ENCODE measurements around the gene ZBTB40. TPM values are rescaled to one million over a fixed set of nuclear protein-coding genes. Genes with fewer than 3 reads are reported as not detected.

The ZBTB40 gene
- total RNA-seq, 2 donors from 2014 or later, result 11.2 to 20.1 TPM

DNA sequence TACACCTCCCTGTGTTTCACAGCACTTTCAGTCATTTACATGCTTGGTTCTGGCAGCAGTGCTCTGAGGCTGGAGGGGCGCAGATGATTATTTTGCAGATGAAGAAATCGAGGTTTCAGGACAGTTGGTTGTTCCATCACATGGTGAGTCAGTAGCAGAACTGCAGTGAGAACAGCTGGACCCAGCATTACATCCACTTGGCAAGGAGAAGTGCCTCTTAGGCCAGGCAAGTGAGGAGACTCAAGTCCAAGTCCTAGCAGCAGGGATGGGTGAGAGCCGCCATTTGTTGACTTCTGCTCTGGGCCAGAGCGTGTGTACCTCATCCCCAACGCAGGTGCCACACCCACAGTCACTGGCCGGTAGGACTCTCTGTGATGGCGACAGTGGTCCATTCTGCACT is 84.9 kb downstream of the ZBTB40 start:
- no peaks in the 10 kb centered on the region for H3K9me3 ChIP-seq
- WGBS, 2 donors, result 88 to 90% methylated on average over 2 to 7 of the region's 7 CpGs
- intact Hi-C loops (cut with DNase I), result loop anchor here (10.0 kb wide), 1 partner anchor 102 kb away; no protein-coding TSS in a partner anchor
- no peaks in the 10 kb centered on the region for H3K36me3 ChIP-seq (replicated peaks in 1 of 2; ENCODE audit: insufficient read depth in 1 of 2, low read depth in 2 of 2)
- TF ChIP-seq POLR2A (IDR thresholded peaks at IDR 0.05), result no peak
- TF ChIP-seq, protein P1, sequence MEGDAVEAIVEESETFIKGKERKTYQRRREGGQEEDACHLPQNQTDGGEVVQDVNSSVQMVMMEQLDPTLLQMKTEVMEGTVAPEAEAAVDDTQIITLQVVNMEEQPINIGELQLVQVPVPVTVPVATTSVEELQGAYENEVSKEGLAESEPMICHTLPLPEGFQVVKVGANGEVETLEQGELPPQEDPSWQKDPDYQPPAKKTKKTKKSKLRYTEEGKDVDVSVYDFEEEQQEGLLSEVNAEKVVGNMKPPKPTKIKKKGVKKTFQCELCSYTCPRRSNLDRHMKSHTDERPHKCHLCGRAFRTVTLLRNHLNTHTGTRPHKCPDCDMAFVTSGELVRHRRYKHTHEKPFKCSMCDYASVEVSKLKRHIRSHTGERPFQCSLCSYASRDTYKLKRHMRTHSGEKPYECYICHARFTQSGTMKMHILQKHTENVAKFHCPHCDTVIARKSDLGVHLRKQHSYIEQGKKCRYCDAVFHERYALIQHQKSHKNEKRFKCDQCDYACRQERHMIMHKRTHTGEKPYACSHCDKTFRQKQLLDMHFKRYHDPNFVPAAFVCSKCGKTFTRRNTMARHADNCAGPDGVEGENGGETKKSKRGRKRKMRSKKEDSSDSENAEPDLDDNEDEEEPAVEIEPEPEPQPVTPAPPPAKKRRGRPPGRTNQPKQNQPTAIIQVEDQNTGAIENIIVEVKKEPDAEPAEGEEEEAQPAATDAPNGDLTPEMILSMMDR (IDR thresholded peaks at IDR 0.05), result no peak
- H3K4me1 ChIP-seq, result peaks cover 54% of the 10 kb centered on the region
- DNase-seq (peak in 1 of 4 donors; percentile 18), ATAC-seq (no peak)
- H3K27me3 ChIP-seq, result no peaks in the 10 kb centered on the region
- H3K27ac ChIP-seq, result no peak overlapping the region
- H3K4me3 ChIP-seq, result no peak overlapping the region

DNA sequence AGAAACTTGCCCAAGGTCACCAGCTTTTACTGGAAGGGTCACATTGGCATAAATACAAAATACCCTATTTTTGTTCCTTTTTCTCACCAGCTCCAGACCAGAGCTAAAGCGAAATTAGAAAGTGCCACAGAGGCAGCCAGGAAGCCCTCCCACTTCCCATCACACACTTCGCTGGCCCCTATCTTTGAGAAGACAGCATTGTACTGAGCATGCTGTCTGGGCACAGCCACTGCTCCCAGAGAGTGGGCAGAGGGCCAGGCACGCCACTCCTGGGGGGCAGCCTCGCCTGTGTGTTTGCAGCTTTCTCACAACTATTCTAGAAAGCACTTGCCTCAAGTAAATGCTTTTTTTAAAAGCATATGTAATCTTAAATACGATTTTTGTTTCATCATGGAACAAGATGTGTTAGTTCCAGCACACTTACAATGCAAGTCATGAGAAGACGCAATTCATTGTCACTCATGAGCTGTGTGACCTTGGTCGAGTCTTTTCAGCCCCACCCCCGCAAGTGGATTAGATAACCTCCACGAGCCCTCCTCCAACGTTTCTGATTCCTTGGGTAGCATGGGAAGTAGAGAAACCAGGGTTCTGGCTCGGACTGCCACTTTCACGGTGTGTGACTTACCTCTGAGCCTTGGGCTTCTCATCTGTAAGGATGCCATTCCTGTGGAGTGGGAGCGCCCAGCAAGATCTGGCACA is 85.9 kb downstream of the ZBTB40 start:
- H3K27ac ChIP-seq, result no peak overlapping the region
- intact Hi-C loops (cut with DNase I), result loop anchor here (10.0 kb wide), 1 partner anchor 103 kb away; no protein-coding TSS in a partner anchor
- ATAC-seq (no peak), DNase-seq (peak in 2 of 4 donors; percentile 21 to 32)
- no peak for TF ChIP-seq POLR2A (IDR thresholded peaks at IDR 0.05)
- WGBS, 2 donors, result 36 to 50% methylated on average over 13 of the region's 13 CpGs
- H3K4me1 ChIP-seq, result peaks cover 43% of the 10 kb centered on the region
- no peaks in the 10 kb centered on the region for H3K9me3 ChIP-seq
- H3K36me3 ChIP-seq (replicated peaks in 1 of 2; ENCODE audit: insufficient read depth in 1 of 2, low read depth in 2 of 2), result no peaks in the 10 kb centered on the region
- no peak overlapping the region for H3K4me3 ChIP-seq
- H3K27me3 ChIP-seq, result no peaks in the 10 kb centered on the region

DNA sequence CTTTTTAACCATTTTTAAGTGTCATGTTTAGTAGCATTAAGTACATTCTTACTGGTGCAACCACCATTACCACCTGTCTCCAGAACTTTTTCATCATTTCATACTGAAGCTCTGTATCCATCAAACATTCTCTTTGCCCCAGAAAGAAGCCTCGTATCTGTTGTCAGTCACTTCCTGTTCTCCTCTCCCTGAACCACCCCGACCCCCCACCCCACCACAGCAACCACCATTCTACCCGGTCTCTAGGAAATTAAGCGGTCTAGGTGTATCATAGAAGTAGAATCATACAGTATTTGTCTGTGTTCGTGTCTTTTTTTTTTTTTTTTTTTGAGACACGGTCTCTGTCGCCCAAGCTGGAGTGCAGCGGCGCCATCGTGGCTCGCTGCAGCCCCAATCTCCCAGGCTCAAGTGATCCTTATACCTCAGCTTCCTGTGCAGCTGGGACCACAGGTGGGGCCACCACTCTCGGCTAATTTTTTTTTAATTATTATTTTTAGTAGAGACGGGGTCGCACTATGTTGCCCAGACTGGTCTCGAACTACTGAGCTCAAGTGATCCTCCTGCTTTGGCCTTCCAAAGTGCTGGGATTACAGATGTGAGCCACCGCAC is 88.0 kb downstream of the ZBTB40 start:
- WGBS, 2 donors, result 84 to 86% methylated on average over 16 of the region's 16 CpGs
- no peak for ATAC-seq
- H3K9me3 ChIP-seq, result no peaks in the 10 kb centered on the region
- TF ChIP-seq, protein P1 (IDR thresholded peaks at IDR 0.05), result no peak
- TF ChIP-seq POLR2A (IDR thresholded peaks at IDR 0.05), result no peak
- no peak overlapping the region for H3K4me3 ChIP-seq
- no peak for DNase-seq
- intact Hi-C loops (cut with DNase I), result loop anchor here (10.0 kb wide), 1 partner anchor 105 kb away; no protein-coding TSS in a partner anchor
- no peak overlapping the region for H3K27ac ChIP-seq
- H3K27me3 ChIP-seq, result no peaks in the 10 kb centered on the region
- peaks cover 25% of the 10 kb centered on the region for H3K4me1 ChIP-seq
- no peaks in the 10 kb centered on the region for H3K36me3 ChIP-seq (replicated peaks in 1 of 2; ENCODE audit: insufficient read depth in 1 of 2, low read depth in 2 of 2)

DNA sequence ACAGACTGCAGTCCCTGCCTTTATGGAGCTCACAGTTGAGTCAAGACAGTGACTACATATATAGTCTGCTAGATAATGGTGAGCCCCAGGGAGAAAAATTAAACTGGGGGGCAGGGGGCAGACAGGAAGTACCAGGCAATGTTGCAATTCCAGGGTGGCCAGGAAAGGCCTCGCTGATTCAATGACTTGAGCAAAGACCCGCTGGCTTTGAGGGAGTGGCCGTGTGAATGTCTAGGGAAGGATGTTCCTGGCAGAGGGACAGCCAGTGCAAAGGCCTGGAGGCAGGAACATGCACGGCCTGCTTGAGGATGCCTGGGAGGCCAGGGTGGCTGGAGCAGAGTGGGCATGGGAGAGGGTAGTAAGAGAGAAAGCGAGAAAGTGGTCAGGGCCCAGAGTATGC is 88.7 kb downstream of the ZBTB40 start:
- Histone ChIP-seq H3K9me3 (no peaks in the 10 kb centered on the region), H3K27ac (no peak overlapping the region), H3K4me1 (peaks cover 18% of the 10 kb centered on the region), H3K4me3 (no peak overlapping the region), H3K27me3 (no peaks in the 10 kb centered on the region), H3K36me3 (replicated peaks in 1 of 2; ENCODE audit: insufficient read depth in 1 of 2, low read depth in 2 of 2) (no peaks in the 10 kb centered on the region)
- WGBS, 2 donors, result 67 to 79% methylated on average over 5 of the region's 5 CpGs
- ATAC-seq (no peak), DNase-seq (no peak)
- no peak for TF ChIP-seq POLR2A (IDR thresholded peaks at IDR 0.05)
- TF ChIP-seq, protein P1 (IDR thresholded peaks at IDR 0.05), result no peak
- intact Hi-C loops (cut with DNase I), result no loop called here

DNA sequence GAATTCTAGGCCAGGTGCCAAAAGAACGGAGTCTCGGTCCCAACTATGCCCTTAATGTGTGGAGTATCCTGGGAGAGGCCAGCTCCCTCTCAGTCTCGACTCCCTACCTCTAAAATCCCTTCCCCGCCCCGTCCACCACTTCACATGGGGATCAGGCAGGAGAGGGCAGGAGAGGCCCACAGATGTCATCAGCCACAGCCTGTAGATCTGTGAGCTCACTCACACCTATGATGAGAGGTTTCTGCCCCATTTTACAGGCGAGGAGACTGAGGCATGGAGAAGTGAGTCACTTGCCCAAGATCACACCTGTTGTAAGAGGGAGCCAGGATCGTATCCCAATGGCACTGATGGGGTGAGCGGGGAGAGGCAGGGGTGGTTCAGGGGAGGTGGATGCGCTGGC is 91.2 kb downstream of the ZBTB40 start:
- intact Hi-C loops (cut with DNase I), result no loop called here
- ATAC-seq, result no peak
- 75 to 86% methylated on average over 6 to 9 of the region's 9 CpGs for WGBS, 2 donors

More for the DNA sequence above, 91.2 kb downstream of the ZBTB40 start:
- no peak overlapping the region for H3K27ac ChIP-seq
- DNase-seq, result no peak
- no peaks in the 10 kb centered on the region for H3K36me3 ChIP-seq (replicated peaks in 1 of 2; ENCODE audit: insufficient read depth in 1 of 2, low read depth in 2 of 2)
- H3K4me3 ChIP-seq, result no peak overlapping the region
- H3K27me3 ChIP-seq, result no peaks in the 10 kb centered on the region
- TF ChIP-seq, protein P1 (IDR thresholded peaks at IDR 0.05), result no peak
- no peak for TF ChIP-seq POLR2A (IDR thresholded peaks at IDR 0.05)
- H3K9me3 ChIP-seq, result no peaks in the 10 kb centered on the region
- peaks cover 3% of the 10 kb centered on the region for H3K4me1 ChIP-seq
